GM23338 (cell line): ENCODE measurements around the gene FAM131B.

ENCODE experiments used
- CREB1 ChIP-seq: fragments of 250-450 bp; sonication (Bioruptor Pico); IDR thresholded peaks from 2 replicates; pipeline ENCODE4 v1.5.0; 2020; ENCODE audit warnings: low read depth, mild to moderate bottlenecking, moderate library complexity
- EZH2 ChIP-seq: fragments of 200-600 bp; sonication (generic); IDR thresholded peaks from one replicate; pipeline ENCODE4 v1.8.0; 2017; ENCODE audit warnings: antibody characterized with exemption, mild to moderate bottlenecking, low read depth; ENCODE audit not compliant: unreplicated experiment
- EZH2phosphoT487 ChIP-seq: fragments of 200-600 bp; sonication (generic); IDR thresholded peaks from one replicate; pipeline ENCODE4 v1.8.1; 2018; ENCODE audit warnings: antibody characterized with exemption; ENCODE audit not compliant: unreplicated experiment
- JUNB ChIP-seq: IDR thresholded peaks from one replicate; pipeline ENCODE4 v1.6.1; 2016; ENCODE audit warnings: antibody characterized with exemption; ENCODE audit not compliant: unreplicated experiment
- NANOG ChIP-seq: IDR thresholded peaks from 2 replicates; pipeline ENCODE4 v1.6.1; 2016; ENCODE audit warnings: antibody characterized with exemption, borderline replicate concordance
- POLR2AphosphoS5 ChIP-seq: IDR thresholded peaks from 2 replicates; pipeline ENCODE4 v1.6.1; 2016; ENCODE audit warnings: antibody characterized with exemption, low read depth
- STAT1 ChIP-seq: IDR thresholded peaks from one replicate; pipeline ENCODE4 v1.6.1; 2016; ENCODE audit warnings: antibody characterized with exemption; ENCODE audit not compliant: unreplicated experiment
- ZNF114 ChIP-seq: fragments of 250-450 bp; sonication (Bioruptor Pico); IDR thresholded peaks from 2 replicates; pipeline ENCODE4 v1.5.0; 2020; ENCODE audit warnings: mild to moderate bottlenecking, moderate library complexity
- ZNF331 ChIP-seq: fragments of 250-450 bp; sonication (Bioruptor Pico); IDR thresholded peaks from 2 replicates; pipeline ENCODE4 v1.5.0; 2020; ENCODE audit warnings: low read depth, mild to moderate bottlenecking, moderate library complexity
- TF ChIP-seq, protein P1 (sequence below): IDR thresholded peaks from one replicate; pipeline ENCODE4 v1.6.1; 2018; ENCODE audit warnings: antibody characterized with exemption; ENCODE audit not compliant: unreplicated experiment
- TF ChIP-seq, protein P2 (sequence below), 2 experiments: fragments of 200-600 bp in 1 of 2; sonication (generic) in 1 of 2; conservative IDR thresholded peaks; 2 replicates each; pipeline versions ENCODE4 v1.5.1 to v1.6.1; 2016 to 2017; ENCODE audit warnings: antibody characterized with exemption in 2 of 2, low read depth in 2 of 2, mild to moderate bottlenecking in 2 of 2, moderate library complexity in 1 of 2
- TF ChIP-seq, protein P3 (sequence below): IDR thresholded peaks from 2 replicates; pipeline ENCODE4 v1.6.1; 2016; ENCODE audit warnings: antibody characterized with exemption
- TF ChIP-seq, protein P4 (sequence below): fragments of 250-450 bp; sonication (Bioruptor Pico); IDR thresholded peaks from 2 replicates; pipeline ENCODE4 v1.5.0; 2020; ENCODE audit warnings: mild to moderate bottlenecking, moderate library complexity

DNA sequence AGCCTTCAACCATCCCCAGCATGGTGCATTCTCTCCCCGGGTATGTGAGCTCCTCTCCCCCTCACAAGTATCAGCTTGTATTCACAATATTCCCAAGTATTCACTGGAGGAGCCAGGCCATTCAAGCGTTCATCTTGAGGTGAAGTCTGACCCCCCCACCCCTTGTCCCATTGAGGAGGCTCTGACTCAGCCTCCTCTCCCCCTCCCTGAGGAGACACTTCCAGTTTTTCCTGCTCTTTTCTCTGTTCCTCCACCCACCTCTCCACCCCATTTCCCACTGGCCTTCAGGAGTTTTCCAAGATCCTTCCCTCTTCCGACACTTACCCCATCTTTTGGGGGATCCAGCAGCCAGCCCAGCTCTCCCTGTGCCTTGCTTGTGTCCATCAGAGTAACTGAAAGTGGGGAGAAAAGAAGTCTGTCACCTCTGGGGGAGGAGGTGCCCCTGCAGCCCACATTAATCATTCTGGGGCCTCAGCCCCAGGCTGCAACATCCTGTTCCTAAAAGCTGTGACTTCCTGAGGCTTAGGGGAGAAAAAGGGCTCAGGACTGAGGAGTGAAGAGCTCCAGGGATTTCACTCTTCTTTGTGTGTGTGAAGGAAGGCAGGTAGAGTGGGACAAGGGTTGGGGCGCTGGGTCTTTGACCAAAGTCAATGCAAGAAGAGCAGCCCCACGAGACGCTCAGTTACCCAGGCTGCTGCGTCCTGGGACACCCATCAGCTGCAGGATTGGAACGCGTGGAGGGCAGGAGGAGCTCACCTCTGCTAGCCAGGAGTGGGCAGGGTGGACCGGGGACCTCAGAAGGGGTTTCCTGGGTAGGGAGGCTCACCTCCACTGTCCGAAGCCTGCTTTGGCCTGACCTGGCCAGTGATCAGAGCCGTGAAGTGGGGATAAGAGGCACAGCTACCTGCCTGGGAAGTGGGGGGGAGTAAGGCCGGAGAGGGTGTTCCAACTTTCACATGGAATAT is 45.1 kb upstream of the FAM131B start:
- TF ChIP-seq, protein P1, sequence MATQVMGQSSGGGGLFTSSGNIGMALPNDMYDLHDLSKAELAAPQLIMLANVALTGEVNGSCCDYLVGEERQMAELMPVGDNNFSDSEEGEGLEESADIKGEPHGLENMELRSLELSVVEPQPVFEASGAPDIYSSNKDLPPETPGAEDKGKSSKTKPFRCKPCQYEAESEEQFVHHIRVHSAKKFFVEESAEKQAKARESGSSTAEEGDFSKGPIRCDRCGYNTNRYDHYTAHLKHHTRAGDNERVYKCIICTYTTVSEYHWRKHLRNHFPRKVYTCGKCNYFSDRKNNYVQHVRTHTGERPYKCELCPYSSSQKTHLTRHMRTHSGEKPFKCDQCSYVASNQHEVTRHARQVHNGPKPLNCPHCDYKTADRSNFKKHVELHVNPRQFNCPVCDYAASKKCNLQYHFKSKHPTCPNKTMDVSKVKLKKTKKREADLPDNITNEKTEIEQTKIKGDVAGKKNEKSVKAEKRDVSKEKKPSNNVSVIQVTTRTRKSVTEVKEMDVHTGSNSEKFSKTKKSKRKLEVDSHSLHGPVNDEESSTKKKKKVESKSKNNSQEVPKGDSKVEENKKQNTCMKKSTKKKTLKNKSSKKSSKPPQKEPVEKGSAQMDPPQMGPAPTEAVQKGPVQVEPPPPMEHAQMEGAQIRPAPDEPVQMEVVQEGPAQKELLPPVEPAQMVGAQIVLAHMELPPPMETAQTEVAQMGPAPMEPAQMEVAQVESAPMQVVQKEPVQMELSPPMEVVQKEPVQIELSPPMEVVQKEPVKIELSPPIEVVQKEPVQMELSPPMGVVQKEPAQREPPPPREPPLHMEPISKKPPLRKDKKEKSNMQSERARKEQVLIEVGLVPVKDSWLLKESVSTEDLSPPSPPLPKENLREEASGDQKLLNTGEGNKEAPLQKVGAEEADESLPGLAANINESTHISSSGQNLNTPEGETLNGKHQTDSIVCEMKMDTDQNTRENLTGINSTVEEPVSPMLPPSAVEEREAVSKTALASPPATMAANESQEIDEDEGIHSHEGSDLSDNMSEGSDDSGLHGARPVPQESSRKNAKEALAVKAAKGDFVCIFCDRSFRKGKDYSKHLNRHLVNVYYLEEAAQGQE = no peak
- TF ChIP-seq EZH2 = no peak
- TF ChIP-seq, protein P2, sequence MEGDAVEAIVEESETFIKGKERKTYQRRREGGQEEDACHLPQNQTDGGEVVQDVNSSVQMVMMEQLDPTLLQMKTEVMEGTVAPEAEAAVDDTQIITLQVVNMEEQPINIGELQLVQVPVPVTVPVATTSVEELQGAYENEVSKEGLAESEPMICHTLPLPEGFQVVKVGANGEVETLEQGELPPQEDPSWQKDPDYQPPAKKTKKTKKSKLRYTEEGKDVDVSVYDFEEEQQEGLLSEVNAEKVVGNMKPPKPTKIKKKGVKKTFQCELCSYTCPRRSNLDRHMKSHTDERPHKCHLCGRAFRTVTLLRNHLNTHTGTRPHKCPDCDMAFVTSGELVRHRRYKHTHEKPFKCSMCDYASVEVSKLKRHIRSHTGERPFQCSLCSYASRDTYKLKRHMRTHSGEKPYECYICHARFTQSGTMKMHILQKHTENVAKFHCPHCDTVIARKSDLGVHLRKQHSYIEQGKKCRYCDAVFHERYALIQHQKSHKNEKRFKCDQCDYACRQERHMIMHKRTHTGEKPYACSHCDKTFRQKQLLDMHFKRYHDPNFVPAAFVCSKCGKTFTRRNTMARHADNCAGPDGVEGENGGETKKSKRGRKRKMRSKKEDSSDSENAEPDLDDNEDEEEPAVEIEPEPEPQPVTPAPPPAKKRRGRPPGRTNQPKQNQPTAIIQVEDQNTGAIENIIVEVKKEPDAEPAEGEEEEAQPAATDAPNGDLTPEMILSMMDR (conservative IDR thresholded peaks at IDR 0.05; ENCODE audit: low read depth in 2 of 2) = no peak
- TF ChIP-seq CREB1 (CRISPR knock-in tag) = no peak
- TF ChIP-seq POLR2AphosphoS5 = no peak; the same call in 1 of the 2 replicates
- TF ChIP-seq JUNB = no peak
- TF ChIP-seq EZH2phosphoT487 = no peak
- TF ChIP-seq, protein P3, sequence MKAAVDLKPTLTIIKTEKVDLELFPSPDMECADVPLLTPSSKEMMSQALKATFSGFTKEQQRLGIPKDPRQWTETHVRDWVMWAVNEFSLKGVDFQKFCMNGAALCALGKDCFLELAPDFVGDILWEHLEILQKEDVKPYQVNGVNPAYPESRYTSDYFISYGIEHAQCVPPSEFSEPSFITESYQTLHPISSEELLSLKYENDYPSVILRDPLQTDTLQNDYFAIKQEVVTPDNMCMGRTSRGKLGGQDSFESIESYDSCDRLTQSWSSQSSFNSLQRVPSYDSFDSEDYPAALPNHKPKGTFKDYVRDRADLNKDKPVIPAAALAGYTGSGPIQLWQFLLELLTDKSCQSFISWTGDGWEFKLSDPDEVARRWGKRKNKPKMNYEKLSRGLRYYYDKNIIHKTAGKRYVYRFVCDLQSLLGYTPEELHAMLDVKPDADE = no peak
- no peak for TF ChIP-seq ZNF114
- TF ChIP-seq NANOG = no peak
- TF ChIP-seq, protein P4, sequence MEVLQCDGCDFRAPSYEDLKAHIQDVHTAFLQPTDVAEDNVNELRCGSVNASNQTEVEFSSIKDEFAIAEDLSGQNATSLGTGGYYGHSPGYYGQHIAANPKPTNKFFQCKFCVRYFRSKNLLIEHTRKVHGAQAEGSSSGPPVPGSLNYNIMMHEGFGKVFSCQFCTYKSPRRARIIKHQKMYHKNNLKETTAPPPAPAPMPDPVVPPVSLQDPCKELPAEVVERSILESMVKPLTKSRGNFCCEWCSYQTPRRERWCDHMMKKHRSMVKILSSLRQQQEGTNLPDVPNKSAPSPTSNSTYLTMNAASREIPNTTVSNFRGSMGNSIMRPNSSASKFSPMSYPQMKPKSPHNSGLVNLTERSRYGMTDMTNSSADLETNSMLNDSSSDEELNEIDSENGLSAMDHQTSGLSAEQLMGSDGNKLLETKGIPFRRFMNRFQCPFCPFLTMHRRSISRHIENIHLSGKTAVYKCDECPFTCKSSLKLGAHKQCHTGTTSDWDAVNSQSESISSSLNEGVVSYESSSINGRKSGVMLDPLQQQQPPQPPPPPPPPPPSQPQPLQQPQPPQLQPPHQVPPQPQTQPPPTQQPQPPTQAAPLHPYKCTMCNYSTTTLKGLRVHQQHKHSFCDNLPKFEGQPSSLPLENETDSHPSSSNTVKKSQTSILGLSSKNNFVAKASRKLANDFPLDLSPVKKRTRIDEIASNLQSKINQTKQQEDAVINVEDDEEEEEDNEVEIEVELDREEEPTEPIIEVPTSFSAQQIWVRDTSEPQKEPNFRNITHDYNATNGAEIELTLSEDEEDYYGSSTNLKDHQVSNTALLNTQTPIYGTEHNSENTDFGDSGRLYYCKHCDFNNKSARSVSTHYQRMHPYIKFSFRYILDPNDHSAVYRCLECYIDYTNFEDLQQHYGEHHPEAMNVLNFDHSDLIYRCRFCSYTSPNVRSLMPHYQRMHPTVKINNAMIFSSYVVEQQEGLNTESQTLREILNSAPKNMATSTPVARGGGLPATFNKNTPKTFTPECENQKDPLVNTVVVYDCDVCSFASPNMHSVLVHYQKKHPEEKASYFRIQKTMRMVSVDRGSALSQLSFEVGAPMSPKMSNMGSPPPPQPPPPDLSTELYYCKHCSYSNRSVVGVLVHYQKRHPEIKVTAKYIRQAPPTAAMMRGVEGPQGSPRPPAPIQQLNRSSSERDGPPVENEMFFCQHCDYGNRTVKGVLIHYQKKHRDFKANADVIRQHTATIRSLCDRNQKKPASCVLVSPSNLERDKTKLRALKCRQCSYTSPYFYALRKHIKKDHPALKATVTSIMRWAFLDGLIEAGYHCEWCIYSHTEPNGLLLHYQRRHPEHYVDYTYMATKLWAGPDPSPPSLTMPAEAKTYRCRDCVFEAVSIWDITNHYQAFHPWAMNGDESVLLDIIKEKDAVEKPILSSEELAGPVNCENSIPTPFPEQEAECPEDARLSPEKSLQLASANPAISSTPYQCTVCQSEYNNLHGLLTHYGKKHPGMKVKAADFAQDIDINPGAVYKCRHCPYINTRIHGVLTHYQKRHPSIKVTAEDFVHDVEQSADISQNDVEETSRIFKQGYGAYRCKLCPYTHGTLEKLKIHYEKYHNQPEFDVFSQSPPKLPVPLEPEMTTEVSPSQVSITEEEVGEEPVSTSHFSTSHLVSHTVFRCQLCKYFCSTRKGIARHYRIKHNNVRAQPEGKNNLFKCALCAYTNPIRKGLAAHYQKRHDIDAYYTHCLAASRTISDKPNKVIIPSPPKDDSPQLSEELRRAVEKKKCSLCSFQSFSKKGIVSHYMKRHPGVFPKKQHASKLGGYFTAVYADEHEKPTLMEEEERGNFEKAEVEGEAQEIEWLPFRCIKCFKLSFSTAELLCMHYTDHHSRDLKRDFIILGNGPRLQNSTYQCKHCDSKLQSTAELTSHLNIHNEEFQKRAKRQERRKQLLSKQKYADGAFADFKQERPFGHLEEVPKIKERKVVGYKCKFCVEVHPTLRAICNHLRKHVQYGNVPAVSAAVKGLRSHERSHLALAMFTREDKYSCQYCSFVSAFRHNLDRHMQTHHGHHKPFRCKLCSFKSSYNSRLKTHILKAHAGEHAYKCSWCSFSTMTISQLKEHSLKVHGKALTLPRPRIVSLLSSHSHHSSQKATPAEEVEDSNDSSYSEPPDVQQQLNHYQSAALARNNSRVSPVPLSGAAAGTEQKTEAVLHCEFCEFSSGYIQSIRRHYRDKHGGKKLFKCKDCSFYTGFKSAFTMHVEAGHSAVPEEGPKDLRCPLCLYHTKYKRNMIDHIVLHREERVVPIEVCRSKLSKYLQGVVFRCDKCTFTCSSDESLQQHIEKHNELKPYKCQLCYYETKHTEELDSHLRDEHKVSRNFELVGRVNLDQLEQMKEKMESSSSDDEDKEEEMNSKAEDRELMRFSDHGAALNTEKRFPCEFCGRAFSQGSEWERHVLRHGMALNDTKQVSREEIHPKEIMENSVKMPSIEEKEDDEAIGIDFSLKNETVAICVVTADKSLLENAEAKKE (CRISPR knock-in tag) = no peak
- no peak for TF ChIP-seq ZNF331 (CRISPR knock-in tag)
- TF ChIP-seq STAT1 = no peak
